Mucosa of stomach (tissue), 1 donor: ENCODE results near the gene HHATL.

Experiments used
- H3K27me3 ChIP-seq: one replicate; pipeline ENCODE4 v1.7.0; 2013; ENCODE audit warnings: mild to moderate bottlenecking, low read length; ENCODE audit not compliant: control insufficient read depth, insufficient read depth
- H3K36me3 ChIP-seq: one replicate; pipeline ENCODE4 v1.7.0; 2013; ENCODE audit warnings: low read length; ENCODE audit not compliant: control insufficient read depth, insufficient read depth
- H3K4me1 ChIP-seq: one replicate; pipeline ENCODE4 v1.7.0; 2013; ENCODE audit warnings: mild to moderate bottlenecking, low read length; ENCODE audit not compliant: control insufficient read depth, insufficient read depth
- H3K4me3 ChIP-seq: one replicate; pipeline ENCODE4 v1.7.0; 2013; ENCODE audit warnings: low read length
- H3K9ac ChIP-seq: one replicate; pipeline ENCODE4 v1.7.0; 2013; ENCODE audit warnings: mild to moderate bottlenecking, low read length, moderate library complexity
- H3K9me3 ChIP-seq: one replicate; pipeline ENCODE4 v1.7.0; 2013; ENCODE audit warnings: mild to moderate bottlenecking, low read length, moderate library complexity; ENCODE audit not compliant: control insufficient read depth
- donor health status: Pancreatic carcinoma.

The HHATL gene

DNA sequence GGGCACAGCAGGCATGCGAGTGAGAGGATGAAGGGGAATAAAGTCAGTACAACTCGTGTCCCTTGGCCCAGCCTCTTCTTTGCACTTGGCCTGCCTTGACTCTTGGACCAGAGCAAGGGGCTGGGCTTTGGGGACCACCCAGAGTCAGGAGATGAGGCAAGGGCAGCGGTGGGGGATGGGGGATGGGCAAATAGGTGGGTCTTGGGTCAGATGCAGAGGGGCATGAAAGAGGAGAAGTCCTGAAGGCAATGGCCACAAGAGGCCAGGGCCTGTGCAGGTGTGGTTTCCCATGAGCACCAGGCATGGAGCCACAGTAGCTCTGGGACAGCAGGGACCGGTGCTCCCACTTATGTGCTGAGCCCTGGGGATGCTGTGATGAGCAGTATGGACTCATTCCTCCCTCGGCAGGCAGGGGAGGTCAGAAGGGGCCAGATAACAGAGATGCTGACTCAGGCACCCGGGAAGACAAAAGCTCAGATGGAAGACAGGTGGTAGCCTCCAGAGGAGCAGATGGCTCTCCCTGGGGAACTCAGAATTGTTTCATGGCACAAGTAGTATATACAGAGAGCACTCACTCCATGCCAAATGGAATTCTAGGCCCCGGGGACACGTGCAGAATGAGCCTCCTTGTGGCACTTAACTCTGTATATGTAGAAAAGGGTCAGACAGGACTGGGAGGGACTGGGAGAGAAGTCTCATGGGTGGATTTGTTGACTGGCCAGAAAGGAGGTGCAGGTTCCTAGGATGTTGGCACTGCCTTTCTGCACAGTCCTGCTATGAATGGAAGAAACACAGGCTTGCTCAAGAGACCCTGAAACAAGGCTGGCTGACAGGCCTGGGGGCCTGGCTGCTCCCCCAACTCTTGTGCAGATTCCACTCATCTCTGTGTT lies 34.8 kb downstream of the HHATL start:
- Histone ChIP-seq H3K4me3 (no peak overlapping the region), H3K36me3 (no peaks in the 10 kb centered on the region), H3K27me3 (peaks cover 3% of the 10 kb centered on the region), H3K9ac (no peak overlapping the region), H3K4me1 (no peaks in the 10 kb centered on the region), H3K9me3 (no peaks in the 10 kb centered on the region)

- Histone ChIP-seq H3K9me3 (no peaks in the 10 kb centered on the region), H3K9ac (no peak overlapping the region), H3K4me3 (no peak overlapping the region), H3K36me3 (no peaks in the 10 kb centered on the region), H3K4me1 (no peaks in the 10 kb centered on the region), H3K27me3 (peaks cover 3% of the 10 kb centered on the region)
Measured at GRCh38 chr3:42667096-42667522, 35.5 kb downstream of the HHATL start.

GRCh38 chr3:42666577-42666998 lies 36.0 kb downstream of the HHATL start:
- H3K27me3 ChIP-seq, result peaks cover 3% of the 10 kb centered on the region
- H3K4me3 ChIP-seq, result no peak overlapping the region
- H3K9ac ChIP-seq, result no peak overlapping the region
- no peaks in the 10 kb centered on the region for H3K9me3 ChIP-seq
- no peaks in the 10 kb centered on the region for H3K4me1 ChIP-seq
- no peaks in the 10 kb centered on the region for H3K36me3 ChIP-seq

DNA sequence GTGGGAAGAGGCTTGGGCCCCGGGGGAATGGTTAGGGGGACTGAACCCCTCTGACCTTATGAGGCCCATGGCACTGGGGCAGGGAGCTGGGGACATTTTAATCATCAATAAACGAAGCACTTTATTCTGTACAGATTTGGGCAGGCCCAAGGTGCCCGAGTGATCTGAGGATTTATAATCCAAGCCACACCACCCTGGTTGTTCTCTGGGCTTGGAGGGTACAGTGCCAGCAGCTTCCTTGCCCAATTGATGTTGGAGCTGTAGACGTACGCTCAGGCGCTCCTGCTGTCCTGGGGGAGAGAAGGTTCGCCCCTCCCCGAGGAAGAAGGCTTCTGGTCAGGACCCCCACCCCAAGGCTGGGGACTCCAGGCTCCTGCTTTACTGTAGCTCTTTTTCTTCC lies 36.6 kb downstream of the HHATL start:
- Histone ChIP-seq H3K36me3 (no peaks in the 10 kb centered on the region), H3K9me3 (no peaks in the 10 kb centered on the region), H3K9ac (no peak overlapping the region), H3K4me3 (no peak overlapping the region), H3K4me1 (no peaks in the 10 kb centered on the region), H3K27me3 (peaks cover 3% of the 10 kb centered on the region)

- peaks cover 3% of the 10 kb centered on the region for H3K27me3 ChIP-seq
- no peaks in the 10 kb centered on the region for H3K4me1 ChIP-seq
- H3K36me3 ChIP-seq, result no peaks in the 10 kb centered on the region
- H3K4me3 ChIP-seq, result no peak overlapping the region
- no peak overlapping the region for H3K9ac ChIP-seq
- no peaks in the 10 kb centered on the region for H3K9me3 ChIP-seq
Measured at GRCh38 chr3:42665050-42665878, 37.3 kb downstream of the HHATL start.

GRCh38 chr3:42664438-42664803 lies 38.2 kb downstream of the HHATL start:
- H3K27me3 ChIP-seq, result peaks cover 3% of the 10 kb centered on the region
- no peaks in the 10 kb centered on the region for H3K4me1 ChIP-seq
- no peaks in the 10 kb centered on the region for H3K9me3 ChIP-seq
- no peak overlapping the region for H3K4me3 ChIP-seq
- no peak overlapping the region for H3K9ac ChIP-seq
- no peaks in the 10 kb centered on the region for H3K36me3 ChIP-seq

DNA sequence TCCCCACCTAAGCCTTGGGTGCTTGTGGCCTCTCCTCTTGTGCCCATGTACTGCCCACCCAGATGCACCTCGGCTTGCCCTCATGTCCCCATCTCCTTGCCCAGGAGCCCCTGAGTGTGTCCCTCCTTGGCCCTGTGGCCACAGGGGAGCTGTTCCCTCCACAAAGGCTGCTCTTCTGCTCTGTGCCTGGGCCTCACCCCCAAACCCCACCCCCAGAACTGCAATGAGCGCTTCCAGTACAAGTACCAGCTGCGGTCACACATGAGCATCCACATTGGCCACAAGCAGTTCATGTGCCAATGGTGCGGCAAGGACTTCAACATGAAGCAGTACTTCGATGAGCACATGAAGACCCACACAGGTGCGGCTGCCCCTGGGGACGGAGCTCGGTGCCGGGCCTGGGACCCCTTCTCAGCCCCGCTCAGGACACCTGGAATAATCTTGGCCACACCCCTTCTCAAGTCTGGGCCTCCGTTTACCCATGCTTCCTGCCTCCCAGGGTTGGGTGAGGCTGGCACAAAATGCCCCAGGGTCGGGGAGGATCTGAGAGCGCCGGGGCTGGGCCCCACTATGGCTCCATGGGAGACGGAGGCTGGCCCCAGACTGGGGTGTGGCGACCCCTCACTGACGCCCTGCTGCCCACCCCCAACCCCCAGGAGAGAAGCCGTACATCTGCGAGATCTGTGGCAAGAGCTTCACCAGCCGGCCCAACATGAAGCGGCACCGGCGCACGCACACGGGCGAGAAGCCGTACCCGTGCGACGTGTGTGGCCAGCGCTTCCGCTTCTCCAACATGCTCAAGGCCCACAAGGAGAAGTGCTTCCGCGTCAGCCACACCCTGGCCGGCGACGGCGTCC lies 38.8 kb downstream of the HHATL start:
- no peaks in the 10 kb centered on the region for H3K36me3 ChIP-seq

DNA sequence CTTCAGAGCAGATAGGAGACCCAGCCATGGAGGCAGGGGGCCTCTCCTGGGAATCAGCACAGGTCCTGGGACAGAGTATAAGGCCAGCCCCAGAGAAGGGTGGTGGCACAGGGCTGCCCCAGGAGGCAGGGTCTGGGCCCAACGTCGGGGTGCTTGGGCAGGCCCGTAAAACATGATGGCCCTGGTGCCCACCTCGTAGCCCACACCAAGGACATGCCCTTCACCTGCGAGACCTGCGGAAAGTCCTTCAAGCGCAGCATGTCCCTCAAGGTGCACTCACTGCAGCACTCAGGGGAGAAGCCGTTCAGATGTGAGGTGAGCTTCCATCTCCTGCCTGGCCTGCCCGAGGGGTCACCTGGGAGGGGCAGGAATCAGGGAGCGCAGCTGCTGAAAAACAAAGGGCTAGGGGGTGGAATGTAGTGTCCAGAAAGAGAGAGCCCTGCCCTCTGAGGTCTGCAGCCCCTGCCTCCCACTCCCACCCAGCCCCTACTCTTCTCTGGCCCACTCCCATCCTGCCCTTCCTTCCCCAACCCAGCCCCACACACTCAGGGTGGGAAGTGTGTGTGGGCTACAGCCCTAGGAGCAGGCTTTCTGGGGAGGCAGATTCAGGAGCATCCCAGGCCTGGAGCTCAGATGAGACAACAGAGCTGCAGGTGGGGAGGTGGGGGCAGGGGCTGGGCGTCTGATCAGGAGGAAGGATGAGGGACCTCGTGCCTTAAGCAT lies 39.6 kb downstream of the HHATL start:
- no peaks in the 10 kb centered on the region for H3K36me3 ChIP-seq

More for the DNA sequence above, 38.8 kb downstream of the HHATL start:
- Histone ChIP-seq H3K4me3 (no peak overlapping the region), H3K4me1 (no peaks in the 10 kb centered on the region), H3K9me3 (no peaks in the 10 kb centered on the region), H3K9ac (no peak overlapping the region), H3K27me3 (peaks cover 3% of the 10 kb centered on the region)

DNA sequence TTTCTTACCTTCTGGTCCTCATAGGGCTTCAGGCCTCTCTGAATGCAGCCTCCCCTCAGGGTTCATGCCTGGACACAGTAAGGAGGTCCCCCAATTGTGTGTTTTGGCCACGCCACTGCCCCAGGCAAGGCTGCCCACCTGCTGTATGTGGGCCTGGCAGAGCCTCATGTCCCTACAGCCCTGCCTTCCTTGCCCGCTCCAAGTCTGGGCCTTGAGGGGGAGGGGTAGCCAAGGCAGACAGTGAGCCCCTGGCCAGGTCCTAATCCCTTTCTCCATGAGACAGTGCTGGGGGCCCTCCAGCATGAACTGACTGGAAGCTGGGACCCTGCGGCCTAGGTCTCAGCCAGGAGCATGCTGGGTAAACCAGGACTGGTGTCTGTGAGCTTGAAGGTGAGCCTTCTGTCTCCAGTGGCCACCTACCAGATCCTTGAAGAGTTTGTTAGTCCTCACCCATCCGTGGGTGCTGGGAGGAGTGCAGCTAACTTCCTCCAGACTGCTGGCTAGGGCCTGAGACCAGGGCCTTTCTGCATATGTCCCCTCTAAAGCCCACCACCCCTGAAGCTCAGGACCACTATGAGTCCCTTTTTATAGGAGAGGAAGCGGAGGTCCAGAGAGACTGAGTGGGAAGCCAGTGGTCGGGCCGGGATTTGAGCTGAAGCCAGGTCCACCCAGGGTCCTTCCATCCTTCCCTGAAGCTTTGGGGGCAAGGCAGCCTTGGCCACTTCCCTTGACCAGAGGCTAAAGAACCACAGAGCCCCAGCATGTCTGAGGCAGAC lies 40.4 kb downstream of the HHATL start:
- Histone ChIP-seq H3K9me3 (no peaks in the 10 kb centered on the region), H3K9ac (no peak overlapping the region), H3K27me3 (peaks cover 1% of the 10 kb centered on the region), H3K4me1 (no peaks in the 10 kb centered on the region), H3K4me3 (no peak overlapping the region), H3K36me3 (no peaks in the 10 kb centered on the region)

More for the DNA sequence above, 39.6 kb downstream of the HHATL start:
- H3K27me3 ChIP-seq, result peaks cover 3% of the 10 kb centered on the region
- no peak overlapping the region for H3K4me3 ChIP-seq
- no peaks in the 10 kb centered on the region for H3K4me1 ChIP-seq
- no peak overlapping the region for H3K9ac ChIP-seq
- H3K9me3 ChIP-seq, result no peaks in the 10 kb centered on the region

GRCh38 chr3:42661593-42662022 lies 41.0 kb downstream of the HHATL start:
- Histone ChIP-seq H3K36me3 (no peaks in the 10 kb centered on the region), H3K4me1 (no peaks in the 10 kb centered on the region), H3K9ac (no peak overlapping the region), H3K27me3 (no peaks in the 10 kb centered on the region), H3K9me3 (no peaks in the 10 kb centered on the region), H3K4me3 (no peak overlapping the region)
